ENCODE results near the gene GAS5. TPM values are rescaled to one million over a fixed set of nuclear protein-coding genes. Genes with fewer than 3 reads are reported as not detected.

Gene GAS5
- 994 and 1,015 TPM in 2 replicates for total RNA-seq (2013; cell fraction: nucleolus; rRNA removed)
- total RNA-seq (2014; rRNA removed), result 597 and 727 TPM in 2 replicates
- 722 and 746 TPM in 2 replicates for total RNA-seq (2014; rRNA removed; fragmentation: Illumina TruSeq; extraction: Trizol)
- total RNA-seq (2021), result 550 and 569 TPM in 2 replicates
- polyA plus RNA-seq (2011; ENCODE audit: low read depth), result 2,046 TPM
- polyA plus RNA-seq (2011; rRNA removed), result 1,137 and 1,297 TPM in 2 replicates
- 732 and 962 TPM in 2 replicates for polyA plus RNA-seq (2011; cell fraction: cytosol; rRNA removed)
- polyA plus RNA-seq (2011; cell fraction: nucleus; rRNA removed), result 885 and 889 TPM in 2 replicates
- 815 and 826 TPM in 2 replicates for polyA plus RNA-seq (2012)
- 810 and 918 TPM in 2 replicates for polyA plus RNA-seq (2014; fragmentation: Illumina TruSeq; extraction: Trizol)
- polyA plus RNA-seq (2014; fragmentation: Nextera tagmentation; extraction: Ambion mirVana), result 100 to 1,000 TPM; 804 to 930 TPM
- polyA plus RNA-seq (2014; rRNA removed), result 561 and 676 TPM in 2 replicates
- polyA plus RNA-seq (2016; fragmentation: Nextera tagmentation; extraction: Ambion mirVana), result 100 to 1,000 TPM; 289 TPM
- polyA minus RNA-seq (2011; rRNA and poly(A)+ RNA removed), result 526 and 827 TPM in 2 replicates
- 227 and 318 TPM in 2 replicates for polyA minus RNA-seq (2011; cell fraction: cytosol; rRNA and poly(A)+ RNA removed)
- 639 and 957 TPM in 2 replicates for polyA minus RNA-seq (2011; cell fraction: nucleus; rRNA and poly(A)+ RNA removed)
- percentile 99 among the genes with signal in this experiment for Bru-seq, nascent RNA
- percentile 97 among the genes with signal in this experiment for BruChase-seq, experiment 1, labeled RNA remaining after a 6-hour chase
- percentile 99 among the genes with signal in this experiment for BruChase-seq, experiment 2, labeled RNA remaining after a 2-hour chase
- long read RNA-seq, experiment 1, transcript GAS5-221 (12 exons, 632 nt), result major isoform, 20 of 99 reads
- long read RNA-seq, experiment 1, partial matches to known transcripts, result 10 of 99 reads
- long read RNA-seq, experiment 1, other reads (novel, unspliced or antisense), result 60 of 99 reads
- long read RNA-seq, experiment 2, transcript GAS5-201 (10 exons, 979 nt), result minor isoform, 28 of 586 reads
- long read RNA-seq, experiment 2, transcript GAS5-221 (12 exons, 632 nt), result major isoform, 122 of 586 reads
- long read RNA-seq, experiment 2, transcript GAS5-220 (11 exons, 712 nt), result minor isoform, 6 of 586 reads
- long read RNA-seq, experiment 2, partial matches to known transcripts, result 53 of 586 reads
- long read RNA-seq, experiment 2, other reads (novel, unspliced or antisense), result 351 of 586 reads

DNA sequence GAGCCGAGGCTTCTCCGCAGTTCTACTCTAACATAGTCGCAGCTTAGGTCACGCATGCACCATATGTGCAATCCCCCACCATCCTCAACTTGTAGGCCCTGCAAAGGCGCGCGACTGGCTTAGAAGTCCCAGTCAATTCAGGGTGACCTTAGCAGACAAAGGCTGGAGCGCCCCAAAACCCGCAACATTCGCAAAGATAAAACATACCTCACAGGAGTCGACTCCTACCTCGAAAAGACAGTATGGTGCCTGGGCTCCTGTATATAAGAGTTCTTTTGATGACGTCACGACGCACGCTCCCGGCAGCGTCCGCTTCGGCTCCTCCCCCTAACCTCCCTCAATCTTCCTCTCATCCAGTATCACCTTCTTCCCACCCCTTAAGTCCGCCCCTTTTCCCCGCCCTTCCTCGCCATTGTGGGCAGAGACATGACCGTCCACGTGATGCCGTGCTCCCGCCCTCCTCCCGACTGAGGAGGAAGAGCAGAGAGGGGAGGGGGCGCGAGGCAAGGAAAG is at the start of gene GAS5:
TSS of gene GAS5 (minus strand) at position 237 of the 513 bp plus-strand sequence.
- RAD21 ChIA-PET (ENCODE audit: unreplicated experiment), result interaction anchor here (0.6 to 2.7 kb wide), 10 partner anchors 41 to 1042 kb away, joined by 3 to 9 read pairs (median 3); partner anchors contain the start of genes DARS2 and PRDX6
- Histone ChIP-seq H3K4me2 (ENCODE audit: control insufficient read depth, insufficient read depth) (peak within 1 kb of the TSS; percentile 95), H3K4me3 (peak within 1 kb of the TSS; percentile 91), H3K9me3 (replicated peaks; ENCODE audit: control insufficient read depth, insufficient read depth, low read length) (no peaks in the 10 kb centered on the region), H3K36me3 (ENCODE audit: control insufficient read depth in 2 of 2, insufficient read depth in 2 of 2, low read length in 1 of 2) (peaks cover 4 to 26% of the 10 kb centered on the region in 2 experiments; a peak in 3 of 4 replicates), H3K79me2 (ENCODE audit: control insufficient read depth, insufficient read depth, low read length) (peaks cover 44% of the 10 kb centered on the region), H4K20me1 (ENCODE audit: control insufficient read depth, insufficient read depth) (no peaks in the 10 kb centered on the region), H3K4me1 (ENCODE audit: control insufficient read depth, insufficient read depth, low read length) (peaks cover 18% of the 10 kb centered on the region), H2AFZ (ENCODE audit: control insufficient read depth, low read depth, low read length) (peak within 1 kb of the TSS; percentile 94), H3K27ac (ENCODE audit: control insufficient read depth, insufficient read depth) (peak within 1 kb of the TSS; percentile 89), H3K27me3 (replicated peaks in 1 of 2; ENCODE audit: control insufficient read depth in 2 of 2, insufficient read depth in 2 of 2, low read length in 1 of 2) (no peaks in the 10 kb centered on the region), H3K9ac (ENCODE audit: control insufficient read depth, insufficient read depth, low read length) (peak within 1 kb of the TSS; percentile 73)
- SMC1A ChIA-PET (ENCODE audit: uncharacterized antibody, unreplicated experiment), result interaction anchor here (0.9 to 1.0 kb wide), 3 partner anchors 44 to 450 kb away, joined by 3 to 5 read pairs (median 3); no protein-coding TSS in a partner anchor
- DNase-seq (ENCODE audit: low read depth, low spot score), result peak; percentile 99
- CTCF ChIA-PET, result interaction anchor here (1.4 to 1.7 kb wide), 2 partner anchors 23 to 390 kb away, joined by 3 to 4 read pairs; partner anchors contain the start of gene PRDX6
- peak; percentile 80 for ATAC-seq
- under 1% methylated on average over 21 of the region's 30 CpGs for WGBS (ENCODE audit: insufficient coverage, insufficient replicate concordance, low lambda C conversion rate, missing lambda C conversion rate)
- BruUV-seq (replicated peaks), result no TSS peak
- FAIRE-seq, result peak; percentile 98
- in situ Hi-C loops (cut with MboI) (no loop called here), intact Hi-C loops (cut with micrococcal nuclease; ENCODE audit: unreplicated experiment) (loop anchor here (2.0 to 10.0 kb wide), 5 partner anchors 43 to 347 kb away; partner anchors contain the start of genes CENPL, DARS2, RABGAP1L and RC3H1)
- POLR2A ChIA-PET, result interaction anchor here (0.6 to 3.3 kb wide), 18 partner anchors 37 to 1337 kb away, joined by 3 to 17 read pairs (median 3); partner anchors contain the start of genes CENPL, DARS2, KLHL20 and PRDX6
- TF ChIP-seq PAX8 (IDR thresholded peaks at IDR 0.05) (peak; percentile 28; the same call in 1 of the 2 replicates), YY1 (IDR thresholded peaks at IDR 0.05; ENCODE audit: low read depth, low read length) (peak; percentile 92), RELA (IDR thresholded peaks at IDR 0.05; ENCODE audit: borderline replicate concordance, partially characterized antibody) (peak; percentile 90), SUZ12 (IDR thresholded peaks at IDR 0.05; ENCODE audit: unreplicated experiment) (no peak), SIN3A (IDR thresholded peaks at IDR 0.05; ENCODE audit: low read depth, low read length) (peak; percentile 81; the same call in 1 of the 2 replicates), FOXM1 (IDR thresholded peaks at IDR 0.05; ENCODE audit: low read depth, low read length) (peak; percentile 1; the same call in 1 of the 2 replicates), RB1 (IDR thresholded peaks at IDR 0.05; ENCODE audit: borderline replicate concordance) (peak; percentile 87; the same call in 1 of the 2 replicates), HDAC6 (IDR thresholded peaks at IDR 0.05; ENCODE audit: unreplicated experiment) (peak; percentile 91), NRF1 (conservative IDR thresholded peaks at IDR 0.05; ENCODE audit: low read depth, low read length) (no peak), SUPT20H (IDR thresholded peaks at IDR 0.05; ENCODE audit: borderline replicate concordance, control insufficient read depth, low read depth, low read length) (no peak), RCOR1 (conservative IDR thresholded peaks at IDR 0.05; ENCODE audit: low read depth, low read length) (no peak), ZNF384 (IDR thresholded peaks at IDR 0.05; ENCODE audit: borderline replicate concordance, low read depth, low read length) (no peak), PAX5 (IDR thresholded peaks at IDR 0.05; ENCODE audit: borderline replicate concordance, low read depth, low read length) (0 out of 2 replicates have a peak, but pooled peaks have one; percentile 63)
- TF ChIP-seq, protein P1, sequence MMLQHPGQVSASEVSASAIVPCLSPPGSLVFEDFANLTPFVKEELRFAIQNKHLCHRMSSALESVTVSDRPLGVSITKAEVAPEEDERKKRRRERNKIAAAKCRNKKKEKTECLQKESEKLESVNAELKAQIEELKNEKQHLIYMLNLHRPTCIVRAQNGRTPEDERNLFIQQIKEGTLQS (IDR thresholded peaks at IDR 0.05; ENCODE audit: borderline replicate concordance, extremely low read depth, low read depth, low read length), result peak; percentile 37; the same call in 1 of the 2 replicates
- TF ChIP-seq, protein P2, sequence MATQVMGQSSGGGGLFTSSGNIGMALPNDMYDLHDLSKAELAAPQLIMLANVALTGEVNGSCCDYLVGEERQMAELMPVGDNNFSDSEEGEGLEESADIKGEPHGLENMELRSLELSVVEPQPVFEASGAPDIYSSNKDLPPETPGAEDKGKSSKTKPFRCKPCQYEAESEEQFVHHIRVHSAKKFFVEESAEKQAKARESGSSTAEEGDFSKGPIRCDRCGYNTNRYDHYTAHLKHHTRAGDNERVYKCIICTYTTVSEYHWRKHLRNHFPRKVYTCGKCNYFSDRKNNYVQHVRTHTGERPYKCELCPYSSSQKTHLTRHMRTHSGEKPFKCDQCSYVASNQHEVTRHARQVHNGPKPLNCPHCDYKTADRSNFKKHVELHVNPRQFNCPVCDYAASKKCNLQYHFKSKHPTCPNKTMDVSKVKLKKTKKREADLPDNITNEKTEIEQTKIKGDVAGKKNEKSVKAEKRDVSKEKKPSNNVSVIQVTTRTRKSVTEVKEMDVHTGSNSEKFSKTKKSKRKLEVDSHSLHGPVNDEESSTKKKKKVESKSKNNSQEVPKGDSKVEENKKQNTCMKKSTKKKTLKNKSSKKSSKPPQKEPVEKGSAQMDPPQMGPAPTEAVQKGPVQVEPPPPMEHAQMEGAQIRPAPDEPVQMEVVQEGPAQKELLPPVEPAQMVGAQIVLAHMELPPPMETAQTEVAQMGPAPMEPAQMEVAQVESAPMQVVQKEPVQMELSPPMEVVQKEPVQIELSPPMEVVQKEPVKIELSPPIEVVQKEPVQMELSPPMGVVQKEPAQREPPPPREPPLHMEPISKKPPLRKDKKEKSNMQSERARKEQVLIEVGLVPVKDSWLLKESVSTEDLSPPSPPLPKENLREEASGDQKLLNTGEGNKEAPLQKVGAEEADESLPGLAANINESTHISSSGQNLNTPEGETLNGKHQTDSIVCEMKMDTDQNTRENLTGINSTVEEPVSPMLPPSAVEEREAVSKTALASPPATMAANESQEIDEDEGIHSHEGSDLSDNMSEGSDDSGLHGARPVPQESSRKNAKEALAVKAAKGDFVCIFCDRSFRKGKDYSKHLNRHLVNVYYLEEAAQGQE (IDR thresholded peaks at IDR 0.05; ENCODE audit: low read depth, low read length), result peak; percentile 52

Measured in GM12878 (cell line).